Fibroblast of lung (primary cell): ENCODE measurements around the gene IFNG-AS1. TPM values are rescaled to one million over a fixed set of nuclear protein-coding genes. Genes with fewer than 3 reads are reported as not detected.

Experiments
- DNase-seq, 2 donors: peaks; one replicate each; pipeline versions ENCODE4 v3.0.0 to v3.0.0-alpha.2; 2010; ENCODE audit warnings: low read depth in 2 of 2
- H2AFZ ChIP-seq: 2 replicates; pipeline ENCODE4 v1.5.1; 2012; ENCODE audit warnings: low read length, control low read depth, inconsistent platforms
- H3K27ac ChIP-seq: 2 replicates; pipeline ENCODE4 v1.5.1; 2011; ENCODE audit warnings: low read length, control low read depth; ENCODE audit not compliant: insufficient read depth
- H3K27me3 ChIP-seq: 2 replicates; pipeline ENCODE4 v1.5.1; 2011; ENCODE audit warnings: mild to moderate bottlenecking, low read length; ENCODE audit not compliant: control insufficient read depth, insufficient read depth
- H3K36me3 ChIP-seq: 2 replicates; pipeline ENCODE4 v1.5.1; 2011; ENCODE audit warnings: low read length; ENCODE audit not compliant: control insufficient read depth, insufficient read depth
- H3K4me1 ChIP-seq: 2 replicates; pipeline ENCODE4 v1.5.1; 2011; ENCODE audit warnings: low read length; ENCODE audit not compliant: control insufficient read depth, insufficient read depth; ENCODE audit errors: extremely low read depth
- H3K4me2 ChIP-seq: 2 replicates; pipeline ENCODE4 v1.5.1; 2011; ENCODE audit warnings: low read length, control low read depth; ENCODE audit not compliant: insufficient read depth; ENCODE audit errors: extremely low read depth
- H3K4me3 ChIP-seq, 4 experiments: fragments of 200-600 bp in 1 of 4; sonication (generic) in 1 of 4; replicated peaks in 1 of 4; 2 replicates each; pipeline ENCODE4 v1.5.1; 2011 to 2016; ENCODE audit warnings: low read length in 4 of 4, low read depth in 3 of 4, mild to moderate bottlenecking in 3 of 4, control low read depth in 2 of 4, inconsistent platforms in 1 of 4, mixed read lengths in 1 of 4; ENCODE audit not compliant: insufficient read depth in 1 of 4; ENCODE audit errors: control extremely low read depth in 1 of 4
- H3K79me2 ChIP-seq: 2 replicates; pipeline ENCODE4 v1.5.1; 2012; ENCODE audit warnings: mild to moderate bottlenecking, low read length, inconsistent platforms; ENCODE audit not compliant: control insufficient read depth, insufficient read depth
- H3K9ac ChIP-seq: 2 replicates; pipeline ENCODE4 v1.5.1; 2011; ENCODE audit warnings: mild to moderate bottlenecking, low read length, control low read depth; ENCODE audit not compliant: insufficient read depth
- H3K9me3 ChIP-seq: 2 replicates; pipeline ENCODE4 v1.5.1; 2012; ENCODE audit warnings: low read depth, low read length; ENCODE audit not compliant: control insufficient read depth, insufficient read depth
- H4K20me1 ChIP-seq: 2 replicates; pipeline ENCODE4 v1.5.1; 2011; ENCODE audit warnings: low read length; ENCODE audit not compliant: control insufficient read depth, insufficient read depth; ENCODE audit errors: extremely low read depth
- CTCF ChIP-seq, 2 donors: IDR thresholded peaks in 1 of 2; conservative IDR thresholded peaks in 1 of 2; 1 replicate in 1 of 2; 2 replicates in 1 of 2; pipeline ENCODE4 v1.5.1; 2011 to 2012; ENCODE audit warnings: low read length in 2 of 2, control low read depth in 1 of 2, inconsistent platforms in 1 of 2, low read depth in 1 of 2, mild to moderate bottlenecking in 1 of 2
- EZH2 ChIP-seq: IDR thresholded peaks from 2 replicates; pipeline ENCODE4 v1.5.1; 2012; ENCODE audit warnings: low read length, control low read depth, mild to moderate bottlenecking; ENCODE audit errors: missing control alignments
- polyA plus RNA-seq, 2 donors: library from polyadenylated mRNA; depleted of rRNA in 1 of 2; stranded (reverse) in 1 of 2; unstranded in 1 of 2; fragments of >200 nt; gene quantifications; 2 replicates each; pipeline ENCODE4 v1.2.1, GENCODE V29; 2011 to 2012; ENCODE audit warnings: missing spikeins in 1 of 2
- total RNA-seq: library from RNA; depleted of rRNA; stranded (reverse); fragments of >200 nt; gene quantifications from 2 replicates; pipeline ENCODE4 v1.2.1, GENCODE V29; 2014

The IFNG-AS1 gene
- total and polyA plus RNA-seq, 2 donors (not counting 1 experiment from before 2014, with no cell fraction given): not detected

- H3K9me3 ChIP-seq: no peaks in the 10 kb centered on the region
- no peak overlapping the region for H3K4me3 ChIP-seq
- no peak overlapping the region for H2AFZ ChIP-seq
- TF ChIP-seq CTCF (conservative IDR thresholded peaks at IDR 0.05 in 1 of 2, IDR thresholded peaks at IDR 0.05 in 1 of 2; ENCODE audit: low read depth in 1 of 2, low read length in 2 of 2) (no peak), EZH2 (no peak)
- no peak for DNase-seq
- no peaks in the 10 kb centered on the region for H3K36me3 ChIP-seq
- H3K27me3 ChIP-seq: no peaks in the 10 kb centered on the region
- H3K27ac ChIP-seq: no peak overlapping the region
- no peak overlapping the region for H3K4me2 ChIP-seq
- no peak overlapping the region for H3K9ac ChIP-seq
- no peaks in the 10 kb centered on the region for H4K20me1 ChIP-seq
- no peaks in the 10 kb centered on the region for H3K79me2 ChIP-seq
- peaks cover 6% of the 10 kb centered on the region for H3K4me1 ChIP-seq
Observed at GRCh38 chr12:67942724-67943123, 46.5 kb upstream of the IFNG-AS1 start.

GRCh38 chr12:67943141-67943892 lies 45.9 kb upstream of the IFNG-AS1 start:
- Histone ChIP-seq H3K4me1 (peaks cover 6% of the 10 kb centered on the region), H3K79me2 (no peaks in the 10 kb centered on the region), H3K4me2 (no peak overlapping the region), H3K9me3 (no peaks in the 10 kb centered on the region), H2AFZ (no peak overlapping the region), H3K4me3 (no peak overlapping the region), H4K20me1 (no peaks in the 10 kb centered on the region), H3K9ac (no peak overlapping the region), H3K27me3 (no peaks in the 10 kb centered on the region), H3K27ac (no peak overlapping the region), H3K36me3 (no peaks in the 10 kb centered on the region)
- TF ChIP-seq CTCF (conservative IDR thresholded peaks at IDR 0.05 in 1 of 2, IDR thresholded peaks at IDR 0.05 in 1 of 2; ENCODE audit: low read depth in 1 of 2, low read length in 2 of 2): peak; percentile 59 to 71
- TF ChIP-seq EZH2: no peak
- peak; percentile 62 to 82 for DNase-seq

GRCh38 chr12:67944093-67944492 lies 45.2 kb upstream of the IFNG-AS1 start:
- TF ChIP-seq CTCF (conservative IDR thresholded peaks at IDR 0.05 in 1 of 2, IDR thresholded peaks at IDR 0.05 in 1 of 2; ENCODE audit: low read depth in 1 of 2, low read length in 2 of 2) (no peak), EZH2 (no peak)
- Histone ChIP-seq H3K27ac (no peak overlapping the region), H3K4me2 (no peak overlapping the region), H3K79me2 (no peaks in the 10 kb centered on the region), H3K9ac (no peak overlapping the region), H3K4me1 (peaks cover 6% of the 10 kb centered on the region), H3K27me3 (no peaks in the 10 kb centered on the region), H4K20me1 (no peaks in the 10 kb centered on the region), H3K9me3 (no peaks in the 10 kb centered on the region), H2AFZ (no peak overlapping the region), H3K4me3 (no peak overlapping the region), H3K36me3 (no peaks in the 10 kb centered on the region)
- no peak for DNase-seq
